ENCODE results near the gene RMDN2.
"Not testable (repeated sequence)": the region's sequence is repeated elsewhere in the genome, so short reads cannot be mapped to it uniquely, and the experiment has no call there.

The RMDN2 gene

GRCh38 chr2:37993143-37993542 lies 68.1 kb downstream of the RMDN2 start:
- DNase-seq (ENCODE audit: low read depth), result no peak
- no peak for TF ChIP-seq CTCF (IDR thresholded peaks at IDR 0.05; ENCODE audit: control insufficient read depth, extremely low read depth, insufficient read depth)
- H3K4me3 ChIP-seq (ENCODE audit: low read depth, low read length), result no peak overlapping the region

DNA sequence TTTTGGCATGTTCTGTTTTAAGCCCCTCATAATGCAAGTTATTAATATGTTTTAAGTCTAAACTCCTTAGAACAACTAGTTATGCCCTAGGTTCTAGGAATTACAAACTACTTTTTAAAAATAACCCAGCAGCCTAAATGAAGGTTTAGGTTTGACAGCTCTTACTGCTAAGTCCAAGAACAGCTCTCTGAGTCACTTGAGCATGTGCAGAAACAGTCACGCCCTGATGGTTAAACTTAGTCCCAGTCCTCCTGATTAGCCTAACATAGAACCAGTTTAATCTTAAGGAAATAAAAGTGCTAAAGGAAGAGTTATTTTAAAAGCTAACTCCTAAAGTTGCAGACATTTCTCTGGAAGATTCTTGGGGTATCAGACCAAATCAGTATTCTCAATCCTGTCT lies 72.5 kb downstream of the RMDN2 start:
- DNase-seq (ENCODE audit: low read depth), result no peak
- H3K4me3 ChIP-seq (ENCODE audit: low read depth, low read length), result no peak overlapping the region
- TF ChIP-seq CTCF (IDR thresholded peaks at IDR 0.05; ENCODE audit: control insufficient read depth, extremely low read depth, insufficient read depth), result no peak

DNA sequence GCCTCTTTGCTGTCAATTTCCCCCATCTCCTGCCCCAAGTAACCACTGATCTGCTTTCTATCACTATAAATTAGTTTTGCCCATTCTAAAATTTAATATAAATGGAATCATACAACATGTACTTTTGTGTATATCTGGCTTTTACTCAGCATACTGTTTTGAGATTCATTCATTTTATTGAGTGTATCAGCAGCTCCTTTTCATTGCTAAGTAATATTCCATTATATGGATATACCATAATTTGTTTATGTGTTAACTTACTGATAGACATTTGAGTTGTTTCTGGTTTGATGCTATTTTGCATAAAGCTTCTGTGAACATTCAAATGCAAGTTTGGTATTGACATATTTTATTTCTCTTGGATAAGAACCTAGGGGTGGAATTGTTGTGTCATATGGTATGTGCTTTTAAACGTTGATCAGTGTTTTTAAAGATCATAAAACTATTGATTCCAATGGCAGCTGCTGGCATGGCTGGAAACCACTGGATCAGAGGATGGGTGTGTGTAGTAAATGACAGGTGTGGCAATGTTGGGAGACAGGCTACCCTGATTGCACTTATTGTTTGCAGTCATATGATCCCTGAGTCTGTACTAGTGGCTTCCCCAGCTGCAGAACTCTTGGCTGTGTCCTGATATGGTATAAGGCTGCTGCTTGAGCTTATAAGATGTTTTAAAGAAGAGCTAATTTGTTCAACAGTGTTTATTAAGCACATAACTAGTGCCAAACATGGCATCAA lies 75.6 kb downstream of the RMDN2 start:
- no peak for DNase-seq (ENCODE audit: low read depth)
- TF ChIP-seq CTCF (IDR thresholded peaks at IDR 0.05; ENCODE audit: control insufficient read depth, extremely low read depth, insufficient read depth), result no peak
- H3K4me3 ChIP-seq (ENCODE audit: low read depth, low read length), result no peak overlapping the region

DNA sequence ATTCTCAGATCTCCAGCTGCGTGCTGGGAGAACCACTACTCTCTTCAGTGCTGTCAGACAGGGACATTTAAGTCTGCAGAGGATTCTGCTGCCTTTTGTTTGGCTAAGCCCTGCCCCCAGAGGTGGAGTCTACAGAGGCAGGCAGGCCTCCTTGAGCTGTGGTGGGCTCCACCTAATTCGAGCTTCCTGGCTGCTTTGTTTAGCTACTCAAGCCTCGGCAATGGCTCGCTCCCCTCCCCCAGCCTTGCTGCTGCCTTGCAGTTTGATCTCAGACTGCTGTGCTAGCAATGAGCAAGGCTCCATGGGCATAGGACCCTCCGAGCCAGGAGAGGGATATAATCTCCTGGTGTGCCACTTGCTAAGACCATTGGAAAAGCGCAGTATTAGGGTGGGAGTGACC lies 85.1 kb downstream of the RMDN2 start:
- DNase-seq (ENCODE audit: low read depth), result not testable (repeated sequence)

DNA sequence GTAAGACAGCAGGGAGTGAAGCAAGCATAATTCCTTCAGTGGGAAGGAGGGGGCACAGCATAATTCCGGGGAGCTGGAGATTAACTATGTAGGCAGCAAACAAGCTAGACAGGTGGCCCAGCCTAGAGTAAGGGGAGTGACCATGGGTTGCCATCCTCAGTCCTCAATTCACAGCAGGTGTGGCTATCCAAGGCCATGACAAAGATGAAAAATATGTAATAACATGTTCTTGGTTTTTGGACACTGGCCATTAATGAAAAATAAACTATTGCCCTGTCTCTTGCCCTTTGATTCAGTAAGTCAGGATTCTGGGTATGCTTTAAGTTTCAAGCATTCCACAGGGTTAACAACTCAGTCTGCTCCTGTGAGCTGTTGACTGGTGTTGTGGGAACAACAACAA lies 85.9 kb downstream of the RMDN2 start:
- no peak for TF ChIP-seq CTCF (IDR thresholded peaks at IDR 0.05; ENCODE audit: control insufficient read depth, extremely low read depth, insufficient read depth)
- DNase-seq (ENCODE audit: low read depth), result no peak
- H3K4me3 ChIP-seq (ENCODE audit: low read depth, low read length), result no peak overlapping the region

More for the DNA sequence above, 85.1 kb downstream of the RMDN2 start:
- not testable (repeated sequence) for H3K4me3 ChIP-seq (ENCODE audit: low read depth, low read length)

- no peak for DNase-seq (ENCODE audit: low read depth)
These were observed 88.2 kb downstream of the RMDN2 start for GRCh38 chr2:38013158-38013752.

GRCh38 chr2:38016219-38016618 lies 91.1 kb downstream of the RMDN2 start:
- DNase-seq (ENCODE audit: low read depth), result no peak
- no peak overlapping the region for H3K4me3 ChIP-seq (ENCODE audit: low read depth, low read length)
- no peak for TF ChIP-seq CTCF (IDR thresholded peaks at IDR 0.05; ENCODE audit: control insufficient read depth, extremely low read depth, insufficient read depth)

More at GRCh38 chr2:38013158-38013752, 88.2 kb downstream of the RMDN2 start:
- no peak overlapping the region for H3K4me3 ChIP-seq (ENCODE audit: low read depth, low read length)
- TF ChIP-seq CTCF (IDR thresholded peaks at IDR 0.05; ENCODE audit: control insufficient read depth, extremely low read depth, insufficient read depth), result no peak

Measured in LNCaP clone FGC (cell line).